T-helper 1 cell treated with Interleukin-12 subunit alpha and Interleukin-12 subunit beta and Interleukin-4 antibody, amounts not matched to agents 30 μg/mL and 1 μg/mL, for 36 hours (primary cell): Measurements from ENCODE around the gene TAF10.

Source experiments
- H3K27ac Mint-ChIP-seq: one replicate; pipeline ENCODE4 v1.8.0; 2021; ENCODE audit warnings: mild to moderate bottlenecking, mixed read lengths
- H3K27me3 Mint-ChIP-seq: one replicate; pipeline ENCODE4 v1.8.0; 2021; ENCODE audit warnings: low read depth, mixed read lengths
- H3K36me3 Mint-ChIP-seq: one replicate; pipeline ENCODE4 v1.8.0; 2021; ENCODE audit warnings: low read depth, mixed read lengths
- H3K4me1 Mint-ChIP-seq: one replicate; pipeline ENCODE4 v1.8.0; 2021; ENCODE audit warnings: low read depth, mixed read lengths
- H3K4me3 Mint-ChIP-seq: one replicate; pipeline ENCODE4 v1.8.0; 2021; ENCODE audit warnings: mild to moderate bottlenecking, moderate library complexity, mixed read lengths
- H3K9me3 Mint-ChIP-seq: one replicate; pipeline ENCODE4 v1.8.0; 2021; ENCODE audit warnings: mixed read lengths

Gene TAF10

DNA sequence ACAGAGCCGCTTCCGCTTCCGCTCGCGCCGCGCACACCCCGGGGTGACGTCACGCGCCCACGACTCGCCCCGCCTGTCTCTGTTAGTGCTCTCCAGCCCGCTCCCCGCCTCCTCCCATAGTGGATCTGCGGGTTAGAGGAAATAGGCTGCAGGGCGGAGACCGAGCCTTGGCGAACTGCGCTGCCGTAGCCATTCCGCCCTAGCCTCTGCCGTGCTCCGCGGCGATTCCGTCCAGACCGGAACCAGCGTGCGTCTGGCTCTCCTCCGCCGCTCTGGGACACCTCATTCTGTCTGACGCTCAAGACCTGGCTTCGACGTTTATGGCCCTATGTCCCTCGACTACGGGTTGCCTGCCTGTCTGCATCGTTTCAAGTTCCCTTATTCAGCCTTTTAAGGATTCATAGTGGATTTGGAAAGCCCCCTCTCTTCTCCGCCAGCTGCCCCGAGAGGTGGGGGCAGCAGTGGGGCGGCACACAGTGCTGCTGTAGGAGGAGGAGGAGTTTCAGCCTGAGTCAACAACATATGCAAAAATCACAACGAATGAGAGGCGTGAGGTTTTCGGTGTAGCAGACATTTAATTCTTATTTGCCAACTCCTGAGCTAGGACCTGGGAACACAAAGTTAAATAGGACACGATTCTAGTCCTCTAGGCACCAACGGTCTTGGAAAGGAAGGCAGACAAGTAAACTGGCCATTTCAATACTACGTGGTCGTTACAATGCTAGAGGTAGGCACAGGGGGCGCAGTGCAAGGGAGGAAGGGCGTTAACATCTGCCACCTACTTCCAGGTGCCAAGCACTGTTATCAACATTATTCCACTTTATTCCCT lies at the start of gene TAF10:
Gene TAF10, minus strand, starts transcription at position 4 of the 829 bp plus-strand sequence. CDS start 27 bp downstream, outside the sequence.
- peak within 1 kb of the TSS; percentile 95 for H3K4me3 Mint-ChIP-seq
- H3K4me1 Mint-ChIP-seq: peaks cover 32% of the 10 kb centered on the region
- H3K36me3 Mint-ChIP-seq: peaks cover 45% of the 10 kb centered on the region

DNA sequence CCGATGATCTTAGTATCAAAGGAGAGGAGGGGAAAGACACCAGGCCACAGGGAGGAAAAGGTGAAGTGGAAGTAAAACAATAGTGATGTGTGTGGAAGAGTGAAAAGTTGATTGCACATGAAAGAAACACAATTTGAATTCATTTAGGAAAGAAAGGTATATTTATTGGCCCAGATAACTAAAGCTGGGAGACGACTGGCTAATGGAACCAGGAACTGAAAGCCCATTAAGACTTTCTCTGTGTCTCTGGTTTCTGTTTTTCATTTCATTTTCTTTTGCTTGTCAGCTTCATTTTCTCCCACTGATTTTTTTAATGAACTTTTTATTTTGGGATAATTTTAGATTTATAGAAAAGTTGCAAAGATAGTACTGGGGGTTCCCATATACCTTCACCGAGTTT lies 48.7 kb upstream of the TAF10 start:
- Mint-ChIP-seq H3K9me3 (no peaks in the 10 kb centered on the region), H3K27ac (no peak overlapping the region), H3K27me3 (peaks cover 40% of the 10 kb centered on the region), H3K4me3 (no peak overlapping the region), H3K36me3 (no peaks in the 10 kb centered on the region), H3K4me1 (peaks cover 11% of the 10 kb centered on the region)

More for the DNA sequence above, at the start of gene TAF10:
- no peaks in the 10 kb centered on the region for H3K27me3 Mint-ChIP-seq
- H3K9me3 Mint-ChIP-seq: no peaks in the 10 kb centered on the region
- peak within 1 kb of the TSS; percentile 95 for H3K27ac Mint-ChIP-seq

DNA sequence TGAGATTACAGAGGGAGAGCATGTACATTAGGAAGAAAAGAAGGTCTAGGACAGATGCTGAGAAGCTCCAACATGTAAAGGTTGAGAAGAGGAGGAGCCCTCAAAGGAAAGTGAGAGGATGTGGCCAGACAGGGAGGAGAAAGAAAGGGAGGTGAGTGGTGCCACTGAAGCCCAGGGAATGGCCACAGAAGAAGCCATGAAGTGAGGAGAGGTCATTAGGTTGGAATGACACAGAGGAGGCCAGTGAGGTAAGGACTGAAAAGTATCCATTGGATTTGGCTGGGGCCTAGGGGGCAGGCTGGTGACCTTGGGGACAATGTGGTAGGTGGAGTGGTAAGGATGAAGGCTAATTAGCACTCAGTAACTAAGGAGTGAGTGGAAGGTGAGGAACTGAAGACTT lies 46.6 kb upstream of the TAF10 start:
- H3K36me3 Mint-ChIP-seq: no peaks in the 10 kb centered on the region
- H3K27ac Mint-ChIP-seq: no peak overlapping the region
- H3K4me3 Mint-ChIP-seq: no peak overlapping the region
- H3K27me3 Mint-ChIP-seq: peaks cover 34% of the 10 kb centered on the region
- H3K9me3 Mint-ChIP-seq: no peaks in the 10 kb centered on the region
- H3K4me1 Mint-ChIP-seq: peaks cover 6% of the 10 kb centered on the region

DNA sequence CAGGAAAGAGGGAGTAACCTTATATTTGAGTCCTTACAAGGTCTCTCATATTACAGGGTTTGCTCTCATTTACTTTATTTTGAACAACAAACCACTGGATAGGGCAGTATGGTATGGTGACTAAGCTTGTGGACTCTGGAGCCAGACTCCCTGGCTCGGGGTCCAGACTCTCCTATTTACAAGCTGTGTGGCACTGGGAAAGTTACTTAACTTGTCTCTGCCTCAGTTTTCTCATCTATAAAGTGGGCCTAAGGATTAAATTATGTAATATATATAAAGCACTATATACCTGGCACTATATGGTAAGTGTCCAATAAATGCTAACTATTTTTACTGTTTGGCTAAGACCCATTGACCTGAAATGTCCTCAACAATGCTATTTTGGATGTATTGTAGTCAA lies 45.3 kb upstream of the TAF10 start:
- Mint-ChIP-seq H3K27ac (no peak overlapping the region), H3K4me3 (no peak overlapping the region), H3K9me3 (no peaks in the 10 kb centered on the region), H3K27me3 (peaks cover 22% of the 10 kb centered on the region), H3K4me1 (peaks cover 2% of the 10 kb centered on the region), H3K36me3 (no peaks in the 10 kb centered on the region)

DNA sequence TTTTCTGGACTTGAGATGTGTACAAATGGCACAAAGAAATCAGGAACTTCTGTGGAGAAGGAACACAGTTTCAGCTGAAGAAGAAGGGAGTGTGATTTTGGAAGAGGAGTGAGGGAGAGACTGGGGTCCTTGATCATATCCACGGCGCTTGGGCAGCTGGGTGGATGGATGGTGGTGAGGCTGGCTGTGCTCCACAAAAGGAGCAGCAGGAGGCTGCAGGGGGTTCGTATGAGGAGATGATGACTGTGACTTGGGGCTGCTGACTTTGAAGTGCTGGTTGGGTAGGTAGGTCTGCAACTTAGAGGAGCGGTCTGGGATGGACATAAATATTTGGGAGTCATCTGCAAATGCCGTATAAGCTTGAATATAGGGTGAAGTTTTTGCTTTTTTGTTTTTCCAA lies 44.9 kb upstream of the TAF10 start:
- Mint-ChIP-seq H3K36me3 (no peaks in the 10 kb centered on the region), H3K27me3 (peaks cover 21% of the 10 kb centered on the region), H3K4me1 (peaks cover 2% of the 10 kb centered on the region), H3K9me3 (no peaks in the 10 kb centered on the region), H3K4me3 (peak overlapping the region; percentile 11), H3K27ac (no peak overlapping the region)

DNA sequence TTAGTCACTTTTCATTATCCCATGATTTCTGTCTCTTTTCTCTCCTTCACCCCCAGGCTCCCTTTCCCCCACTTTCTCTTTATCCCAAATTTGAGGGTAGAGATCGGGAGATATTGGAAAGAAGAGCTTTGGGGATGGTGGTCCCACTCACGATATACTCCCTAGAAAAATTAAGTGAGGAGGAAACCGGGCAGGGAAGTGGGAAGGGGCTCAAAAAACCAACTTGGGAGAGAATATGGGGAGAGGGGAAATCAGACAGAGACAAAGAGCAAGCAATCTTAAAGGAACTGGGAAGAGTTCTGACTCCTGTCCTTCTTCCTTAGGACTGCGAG lies 44.5 kb upstream of the TAF10 start:
- H3K27me3 Mint-ChIP-seq: peaks cover 17% of the 10 kb centered on the region
- no peaks in the 10 kb centered on the region for H3K36me3 Mint-ChIP-seq
- peaks cover 2% of the 10 kb centered on the region for H3K4me1 Mint-ChIP-seq
- peak overlapping the region; percentile 68 for H3K4me3 Mint-ChIP-seq
- H3K27ac Mint-ChIP-seq: no peak overlapping the region
- H3K9me3 Mint-ChIP-seq: no peaks in the 10 kb centered on the region

DNA sequence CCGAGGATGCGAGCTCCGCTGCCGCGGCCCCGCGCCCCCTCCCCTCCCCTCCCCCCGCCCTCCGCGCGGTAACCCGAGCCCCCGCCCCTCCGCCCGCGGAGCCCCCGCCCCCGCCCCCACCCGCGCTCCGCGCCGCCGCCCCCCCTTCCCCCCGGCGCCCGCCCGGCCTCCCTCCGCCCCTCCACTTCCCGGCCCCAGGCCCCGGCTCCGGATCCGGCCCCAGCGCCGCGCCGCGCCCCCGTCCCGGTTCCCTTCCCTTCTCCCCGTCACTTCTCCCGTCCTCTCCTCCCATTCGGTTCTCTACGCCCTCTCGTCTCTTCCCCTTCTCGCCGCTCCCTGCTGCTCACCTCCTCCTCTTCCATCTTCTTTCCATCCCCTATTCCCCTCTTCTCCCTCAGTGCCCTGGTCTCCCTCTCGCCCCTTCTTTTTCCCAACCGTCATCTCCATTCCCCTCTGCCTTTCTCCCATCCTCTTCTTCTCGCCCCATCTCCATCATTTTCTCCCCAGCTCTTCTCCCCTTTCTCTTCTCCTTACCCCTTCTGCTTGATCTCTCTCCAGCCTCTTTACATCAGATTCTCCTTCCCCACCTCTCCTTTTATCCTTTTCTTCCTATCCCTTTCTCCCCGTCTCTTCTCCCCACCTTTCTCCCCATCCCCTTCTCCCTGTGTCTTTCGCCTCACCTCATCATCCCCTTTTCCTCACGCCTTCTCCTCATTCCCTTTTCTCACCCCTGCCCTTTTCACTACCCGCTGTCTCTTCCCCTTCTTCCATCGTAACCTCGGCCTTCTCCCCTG lies 44.0 kb upstream of the TAF10 start, which contains the start of gene DCHS1:
Gene DCHS1, minus strand, starts transcription at position 20 of the 794 bp plus-strand sequence. CDS start 14,196 bp downstream, outside the sequence.
- H3K9me3 Mint-ChIP-seq: no peaks in the 10 kb centered on the region
- H3K27me3 Mint-ChIP-seq: peaks cover 17% of the 10 kb centered on the region
- H3K4me3 Mint-ChIP-seq: peak within 1 kb of the TSS; percentile 68
- H3K36me3 Mint-ChIP-seq: no peaks in the 10 kb centered on the region
- no peak within 1 kb of the TSS for H3K27ac Mint-ChIP-seq
- H3K4me1 Mint-ChIP-seq: peaks cover 2% of the 10 kb centered on the region

DNA sequence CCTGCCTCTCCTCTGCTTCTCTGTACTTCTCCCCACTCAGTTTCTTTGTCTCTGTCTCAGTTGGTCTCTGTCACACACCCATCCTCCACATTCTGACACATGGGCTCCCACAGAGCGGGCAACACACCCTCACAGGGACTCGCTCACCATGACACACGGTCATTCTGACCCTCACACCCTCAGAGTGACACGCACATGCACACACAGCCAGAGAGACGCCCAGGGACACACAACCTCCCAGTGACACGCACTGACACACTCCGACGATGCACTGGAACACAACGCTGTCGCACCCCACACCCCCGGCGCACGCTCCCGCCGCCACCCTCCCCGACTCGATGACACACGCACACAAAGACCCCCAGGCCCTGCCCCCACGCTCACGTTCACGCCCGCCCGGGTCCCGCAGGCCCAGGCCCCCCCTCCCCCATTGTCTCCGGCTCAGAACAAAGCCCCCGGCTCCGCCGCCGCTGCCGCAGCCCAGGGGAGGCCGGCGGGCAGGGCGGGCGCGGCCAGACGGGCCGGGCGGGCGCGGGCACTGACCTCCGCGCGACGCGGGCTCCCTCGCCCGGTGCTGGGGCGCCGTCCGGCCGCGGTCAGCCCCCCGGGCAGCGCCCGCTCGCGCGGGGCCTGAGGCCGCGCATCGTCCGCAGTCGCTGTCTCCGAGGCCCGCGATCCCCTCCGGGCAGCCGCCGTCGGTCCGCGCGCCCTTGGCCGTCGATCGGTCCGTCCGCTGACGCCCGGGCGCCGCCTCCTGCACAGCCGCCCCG lies 43.2 kb upstream of the TAF10 start:
- Mint-ChIP-seq H3K27ac (no peak overlapping the region), H3K27me3 (peaks cover 17% of the 10 kb centered on the region)

DNA sequence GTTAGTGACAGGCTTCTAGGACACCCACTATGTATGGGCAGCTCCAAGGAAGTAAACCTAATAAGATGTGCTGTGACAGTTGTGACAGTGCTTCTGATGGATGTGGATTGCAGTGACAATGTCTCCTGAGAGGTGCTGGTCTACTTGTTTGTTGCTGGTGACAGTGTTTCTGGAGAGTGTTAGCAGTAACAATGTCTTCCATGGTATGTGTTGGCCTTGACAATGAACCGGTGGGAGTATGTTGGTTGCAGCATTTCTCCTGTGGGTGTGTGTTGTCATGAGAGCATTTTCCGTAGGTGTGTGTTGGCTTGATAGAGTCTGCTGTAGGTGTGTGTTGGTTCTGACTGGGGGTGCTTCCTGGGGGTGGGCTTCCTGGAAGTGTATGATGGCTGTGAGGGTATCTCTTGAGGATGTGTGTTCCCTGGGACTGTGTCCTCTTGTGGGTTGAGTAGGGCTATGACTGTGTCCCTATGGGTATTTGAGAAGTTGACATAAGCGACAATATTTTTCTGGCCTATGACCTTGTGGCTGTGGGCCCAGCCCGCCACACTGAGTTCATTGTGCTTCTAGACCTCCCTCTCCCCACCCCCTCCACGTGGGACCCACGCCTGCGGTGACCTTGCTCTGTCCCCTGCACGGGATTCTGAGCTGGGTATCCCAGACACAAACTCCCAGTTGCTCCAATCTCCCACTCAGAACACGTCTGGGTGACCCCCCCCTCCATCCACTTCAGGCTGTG lies 42.4 kb upstream of the TAF10 start:
- H3K36me3 Mint-ChIP-seq: no peaks in the 10 kb centered on the region
- H3K4me3 Mint-ChIP-seq: no peak overlapping the region
- no peak overlapping the region for H3K27ac Mint-ChIP-seq
- H3K4me1 Mint-ChIP-seq: peaks cover 2% of the 10 kb centered on the region
- H3K27me3 Mint-ChIP-seq: peaks cover 17% of the 10 kb centered on the region
- H3K9me3 Mint-ChIP-seq: no peaks in the 10 kb centered on the region

More for the DNA sequence above, 43.2 kb upstream of the TAF10 start:
- peaks cover 2% of the 10 kb centered on the region for H3K4me1 Mint-ChIP-seq
- no peak overlapping the region for H3K4me3 Mint-ChIP-seq
- H3K9me3 Mint-ChIP-seq: no peaks in the 10 kb centered on the region
- H3K36me3 Mint-ChIP-seq: no peaks in the 10 kb centered on the region

DNA sequence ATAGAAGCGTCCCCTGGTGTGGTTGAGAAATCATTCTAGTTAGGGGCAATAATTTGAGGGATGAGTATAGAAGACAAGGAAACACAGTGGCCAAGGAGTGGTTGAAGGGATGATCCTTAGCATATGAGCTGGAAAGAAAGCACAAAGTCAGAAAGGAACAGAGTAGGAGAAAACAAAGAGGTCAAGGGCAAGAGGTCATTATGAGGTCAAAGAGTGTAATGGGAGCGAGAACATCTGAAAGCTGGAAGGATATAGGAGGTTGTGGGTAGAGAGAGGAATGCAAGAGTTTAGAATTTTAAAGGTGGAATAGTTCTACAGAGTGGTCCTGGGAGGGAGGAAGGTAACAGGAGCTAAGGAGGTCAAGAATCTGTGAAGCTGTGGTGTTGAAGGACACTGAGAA lies 41.6 kb upstream of the TAF10 start:
- Mint-ChIP-seq H3K36me3 (no peaks in the 10 kb centered on the region), H3K4me1 (peaks cover 2% of the 10 kb centered on the region), H3K27ac (no peak overlapping the region), H3K9me3 (no peaks in the 10 kb centered on the region), H3K27me3 (peaks cover 17% of the 10 kb centered on the region), H3K4me3 (no peak overlapping the region)

DNA sequence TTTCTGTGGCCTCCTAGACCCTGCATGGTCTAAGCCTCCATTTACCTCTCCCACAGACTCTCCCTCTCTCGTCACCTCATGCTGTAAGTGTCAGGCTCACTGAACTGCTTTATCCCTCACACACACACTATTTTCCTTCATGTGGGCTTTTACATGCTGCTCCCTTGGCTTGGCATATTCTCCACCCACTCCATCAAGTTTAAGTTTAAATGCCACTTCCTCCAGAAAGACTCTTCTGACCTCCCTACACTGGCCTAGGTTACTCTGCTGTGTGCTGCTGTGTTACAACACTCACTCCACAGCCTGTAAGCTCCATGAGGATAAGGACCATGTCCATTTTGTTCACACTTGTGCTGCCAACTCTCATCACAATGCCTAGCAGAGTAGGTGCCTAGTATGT lies 41.1 kb upstream of the TAF10 start:
- H3K36me3 Mint-ChIP-seq: no peaks in the 10 kb centered on the region
- H3K9me3 Mint-ChIP-seq: no peaks in the 10 kb centered on the region
- peaks cover 17% of the 10 kb centered on the region for H3K27me3 Mint-ChIP-seq
- H3K4me1 Mint-ChIP-seq: peaks cover 2% of the 10 kb centered on the region
- no peak overlapping the region for H3K27ac Mint-ChIP-seq
- H3K4me3 Mint-ChIP-seq: no peak overlapping the region

DNA sequence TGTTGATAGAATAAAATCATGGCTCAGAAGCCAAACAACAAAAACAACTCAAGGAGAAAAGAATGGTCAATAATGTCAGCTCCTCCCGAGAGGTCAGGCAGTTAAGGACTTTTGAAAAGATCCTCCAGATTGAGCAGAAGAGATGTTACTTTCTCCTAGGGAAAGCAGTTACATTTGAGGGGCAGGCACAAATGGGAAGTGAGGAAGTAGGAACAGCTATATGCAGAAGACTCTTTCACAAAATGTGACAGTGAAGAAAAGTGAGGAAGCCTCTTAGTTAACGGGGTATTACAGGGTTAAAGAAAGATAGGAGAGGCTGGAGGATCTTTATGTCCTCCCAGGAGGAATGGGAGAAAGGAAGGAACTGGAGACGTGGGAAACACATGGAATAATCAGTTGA lies 40.2 kb upstream of the TAF10 start:
- Mint-ChIP-seq H3K27me3 (peaks cover 15% of the 10 kb centered on the region), H3K4me1 (peaks cover 2% of the 10 kb centered on the region), H3K9me3 (no peaks in the 10 kb centered on the region), H3K36me3 (no peaks in the 10 kb centered on the region), H3K4me3 (no peak overlapping the region), H3K27ac (no peak overlapping the region)

DNA sequence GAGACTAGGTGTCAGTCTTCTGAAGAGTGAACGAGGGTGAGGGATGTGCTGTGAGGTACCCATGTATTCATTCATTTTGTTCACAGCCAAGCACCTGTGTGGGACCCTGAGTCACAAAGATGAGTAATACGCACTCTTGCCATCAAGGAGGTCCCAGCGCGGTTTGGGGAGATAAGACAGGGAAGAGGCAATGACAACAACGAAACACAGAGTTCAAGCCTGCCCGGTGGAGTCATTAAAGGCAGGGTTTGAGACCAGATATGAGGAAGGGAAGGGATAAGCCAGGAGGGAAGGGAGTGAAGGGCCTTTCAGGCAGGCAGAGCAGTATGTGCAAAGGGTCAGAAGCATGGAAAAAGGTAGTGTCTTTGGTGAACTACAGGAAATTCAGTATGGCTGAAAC lies 39.0 kb upstream of the TAF10 start:
- Mint-ChIP-seq H3K27ac (no peak overlapping the region), H3K4me3 (no peak overlapping the region), H3K4me1 (no peaks in the 10 kb centered on the region), H3K27me3 (peaks cover 2% of the 10 kb centered on the region), H3K9me3 (no peaks in the 10 kb centered on the region), H3K36me3 (no peaks in the 10 kb centered on the region)

DNA sequence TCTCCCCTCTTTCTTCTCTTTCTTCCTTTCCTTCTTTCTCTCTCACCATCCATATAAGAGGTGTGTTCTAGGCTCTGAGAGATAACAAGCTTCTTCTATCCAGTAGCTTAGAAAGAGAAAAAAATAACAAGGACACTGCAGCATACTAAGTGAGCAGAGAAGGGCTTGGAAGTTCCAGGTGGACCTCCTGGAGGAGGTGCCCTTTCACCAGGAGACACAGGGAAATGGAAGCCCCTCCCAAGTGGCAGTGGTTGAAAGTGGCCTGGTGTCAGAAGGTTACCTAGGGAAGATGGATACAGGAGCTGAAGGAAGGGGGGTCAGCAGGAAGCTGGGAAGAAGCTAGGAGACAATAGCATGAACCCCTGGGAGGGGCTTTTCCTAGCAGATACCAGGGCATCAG lies 38.1 kb upstream of the TAF10 start:
- Mint-ChIP-seq H3K9me3 (no peaks in the 10 kb centered on the region), H3K4me1 (peaks cover 6% of the 10 kb centered on the region), H3K27ac (no peak overlapping the region), H3K27me3 (no peaks in the 10 kb centered on the region), H3K36me3 (no peaks in the 10 kb centered on the region), H3K4me3 (no peak overlapping the region)
